ENCODE data around the gene MTMR12.

Gene MTMR12

GRCh38 chr5:32190095-32190494 lies 122.6 kb downstream of the MTMR12 start:
- DNase-seq (ENCODE audit: low spot score): no peak

- no peak for DNase-seq (ENCODE audit: low spot score)
Measured at GRCh38 chr5:32187675-32188074, 125.1 kb downstream of the MTMR12 start.

GRCh38 chr5:32182463-32183063 lies 130.2 kb downstream of the MTMR12 start:
- DNase-seq (ENCODE audit: low spot score): no peak

Data from SW480 (cell line).